Measurements from ENCODE around the gene GMIP.

Gene GMIP

GRCh38 chr19:19663256-19664120, 20.0 kb upstream of the GMIP start, which contains the start of gene ATP13A1:
Gene ATP13A1 (minus strand): TSS chr19:19663676. CDS start chr19:19663666, 10 bp downstream.
- Mint-ChIP-seq H3K9me3 (no peaks in the 10 kb centered on the region), H3K4me1 (peaks cover 25 to 36% of the 10 kb centered on the region in 2 donors), H3K27me3 (no peaks in the 10 kb centered on the region), H3K4me3 (peak within 1 kb of the TSS; percentile 93 to 96), H3K36me3 (peaks cover 14 to 22% of the 10 kb centered on the region in 2 donors), H3K27ac (peak within 1 kb of the TSS; percentile 98)
- peak; percentile 97 for DNase-seq
- peak; percentile 83 for ATAC-seq (replicated peaks)

GRCh38 chr19:19662871-19663255, 19.4 kb upstream of the GMIP start:
- DNase-seq (no peak), ATAC-seq (replicated peaks) (peak in 1 of 2 donors; percentile 5)
- Mint-ChIP-seq H3K36me3 (peaks cover 19 to 27% of the 10 kb centered on the region in 2 donors), H3K9me3 (no peaks in the 10 kb centered on the region), H3K27me3 (no peaks in the 10 kb centered on the region), H3K27ac (peak overlapping the region; percentile 98), H3K4me3 (peak overlapping the region; percentile 93 to 96), H3K4me1 (peaks cover 22 to 30% of the 10 kb centered on the region in 2 donors)

- DNase-seq (no peak), ATAC-seq (replicated peaks) (no peak)
- Mint-ChIP-seq H3K4me1 (peaks cover 22 to 29% of the 10 kb centered on the region in 2 donors), H3K4me3 (peak overlapping the region; percentile 93 to 96), H3K27me3 (no peaks in the 10 kb centered on the region), H3K9me3 (no peaks in the 10 kb centered on the region), H3K36me3 (peaks cover 23 to 31% of the 10 kb centered on the region in 2 donors), H3K27ac (peak overlapping the region; percentile 98)
Measured at GRCh38 chr19:19662344-19662743, 18.9 kb upstream of the GMIP start.

GRCh38 chr19:19661675-19662251, 18.3 kb upstream of the GMIP start:
- peaks cover 22 to 29% of the 10 kb centered on the region in 2 donors for H3K4me1 Mint-ChIP-seq
- peak overlapping the region; percentile 98 for H3K27ac Mint-ChIP-seq
- peaks cover 26 to 34% of the 10 kb centered on the region in 2 donors for H3K36me3 Mint-ChIP-seq
- ATAC-seq (replicated peaks) = peak; percentile 59 to 62
- peak overlapping the region; percentile 93 to 96 for H3K4me3 Mint-ChIP-seq
- H3K9me3 Mint-ChIP-seq = no peaks in the 10 kb centered on the region
- no peaks in the 10 kb centered on the region for H3K27me3 Mint-ChIP-seq
- peak; percentile 73 for DNase-seq

- Mint-ChIP-seq H3K27ac (peak overlapping the region; percentile 98), H3K4me1 (peaks cover 22 to 29% of the 10 kb centered on the region in 2 donors), H3K36me3 (peaks cover 32 to 40% of the 10 kb centered on the region in 2 donors), H3K9me3 (no peaks in the 10 kb centered on the region), H3K27me3 (no peaks in the 10 kb centered on the region), H3K4me3 (peak overlapping the region; percentile 93 to 96)
- DNase-seq (no peak), ATAC-seq (replicated peaks) (no peak)
Measured at GRCh38 chr19:19661141-19661674, 17.8 kb upstream of the GMIP start.

- Mint-ChIP-seq H3K36me3 (peaks cover 40 to 50% of the 10 kb centered on the region in 2 donors), H3K9me3 (no peaks in the 10 kb centered on the region), H3K27ac (no peak overlapping the region), H3K27me3 (no peaks in the 10 kb centered on the region), H3K4me3 (no peak overlapping the region), H3K4me1 (peaks cover 22 to 29% of the 10 kb centered on the region in 2 donors)
- DNase-seq (no peak), ATAC-seq (replicated peaks) (no peak)
Measured at GRCh38 chr19:19659646-19660245, 16.3 kb upstream of the GMIP start.

- Mint-ChIP-seq H3K27me3 (no peaks in the 10 kb centered on the region), H3K4me3 (no peak overlapping the region), H3K4me1 (peaks cover 22% of the 10 kb centered on the region in 2 donors), H3K9me3 (no peaks in the 10 kb centered on the region), H3K27ac (no peak overlapping the region), H3K36me3 (peaks cover 57 to 67% of the 10 kb centered on the region in 2 donors)
- no peak for ATAC-seq (replicated peaks)
- DNase-seq = no peak
Measured at GRCh38 chr19:19657397-19657783, 13.9 kb upstream of the GMIP start.

GRCh38 chr19:19656451-19657396, 13.3 kb upstream of the GMIP start:
- DNase-seq (no peak), ATAC-seq (replicated peaks) (no peak)
- H3K9me3 Mint-ChIP-seq = no peaks in the 10 kb centered on the region
- no peaks in the 10 kb centered on the region for H3K27me3 Mint-ChIP-seq
- peaks cover 56 to 68% of the 10 kb centered on the region in 2 donors for H3K36me3 Mint-ChIP-seq
- peak overlapping the region; percentile 51 for H3K27ac Mint-ChIP-seq
- no peak overlapping the region for H3K4me3 Mint-ChIP-seq
- peaks cover 15% of the 10 kb centered on the region in 2 donors for H3K4me1 Mint-ChIP-seq

GRCh38 chr19:19655641-19656343, 12.3 kb upstream of the GMIP start:
- Mint-ChIP-seq H3K27me3 (no peaks in the 10 kb centered on the region), H3K4me1 (peaks cover 6 to 7% of the 10 kb centered on the region in 2 donors), H3K9me3 (no peaks in the 10 kb centered on the region), H3K36me3 (peaks cover 51 to 63% of the 10 kb centered on the region in 2 donors), H3K4me3 (no peak overlapping the region), H3K27ac (no peak overlapping the region)
- no peak for ATAC-seq (replicated peaks)
- no peak for DNase-seq

GRCh38 chr19:19655051-19655594, 11.7 kb upstream of the GMIP start:
- no peaks in the 10 kb centered on the region for H3K27me3 Mint-ChIP-seq
- ATAC-seq (replicated peaks) (no peak), DNase-seq (no peak)
- no peaks in the 10 kb centered on the region for H3K9me3 Mint-ChIP-seq
- no peak overlapping the region for H3K4me3 Mint-ChIP-seq
- H3K36me3 Mint-ChIP-seq = peaks cover 56 to 70% of the 10 kb centered on the region in 2 donors
- H3K4me1 Mint-ChIP-seq = peaks cover 6 to 9% of the 10 kb centered on the region in 2 donors
- no peak overlapping the region for H3K27ac Mint-ChIP-seq

GRCh38 chr19:19654441-19654840, 11.0 kb upstream of the GMIP start:
- Mint-ChIP-seq H3K4me1 (peaks cover 6% of the 10 kb centered on the region in 2 donors), H3K27me3 (no peaks in the 10 kb centered on the region), H3K9me3 (no peaks in the 10 kb centered on the region), H3K36me3 (peaks cover 58 to 68% of the 10 kb centered on the region in 2 donors), H3K4me3 (no peak overlapping the region), H3K27ac (no peak overlapping the region)
- no peak for ATAC-seq (replicated peaks)
- DNase-seq = no peak

- peaks cover 61 to 69% of the 10 kb centered on the region in 2 donors for H3K36me3 Mint-ChIP-seq
- H3K27me3 Mint-ChIP-seq = no peaks in the 10 kb centered on the region
- DNase-seq = no peak
- peaks cover 6 to 11% of the 10 kb centered on the region in 2 donors for H3K4me1 Mint-ChIP-seq
- peak overlapping the region; percentile 62 for H3K27ac Mint-ChIP-seq
- no peak overlapping the region for H3K4me3 Mint-ChIP-seq
- ATAC-seq (replicated peaks) = no peak
- no peaks in the 10 kb centered on the region for H3K9me3 Mint-ChIP-seq
Measured at GRCh38 chr19:19653597-19654147, 10.2 kb upstream of the GMIP start.

Measured in stimulated activated naive B cell treated with anti-CD40 and anti-IgM and Interleukin-4, amounts not matched to agents 10 μg/mL and 1 μg/mL and 100 μg/mL, for 72 hours (primary cell).